NCI-H748 treated with DMSO at 0.1 percent for 48 hours (cell line): ENCODE data around the gene TMEM185B.
"Not testable (repeated sequence)": the region's sequence is repeated elsewhere in the genome, so short reads cannot be mapped to it uniquely, and the experiment has no call there.

Experiments
- DNase-seq: peaks from one replicate; lab custom pipeline; 2025; lab: John Stamatoyannopoulos, UW

Gene TMEM185B

DNA sequence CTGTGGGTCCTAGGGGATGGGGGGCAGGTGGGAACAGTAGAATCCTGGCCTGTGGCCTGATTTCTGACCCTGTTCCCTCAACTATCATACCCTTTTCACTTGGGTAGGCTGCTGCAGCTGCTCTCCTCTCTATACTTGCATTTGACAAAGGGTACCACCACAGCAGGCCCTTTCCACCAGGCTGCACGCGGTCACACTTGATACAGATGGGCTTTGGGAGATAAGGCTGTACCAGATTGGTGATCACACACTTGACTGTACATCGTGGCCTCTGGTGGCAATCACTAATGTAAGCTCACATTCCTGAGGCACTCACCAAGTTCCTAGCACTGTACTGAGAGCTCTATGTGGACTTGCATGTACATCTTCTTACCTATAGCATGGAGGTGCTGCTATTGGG, 27.9 kb upstream of the TMEM185B start:
- no peak for DNase-seq

DNA sequence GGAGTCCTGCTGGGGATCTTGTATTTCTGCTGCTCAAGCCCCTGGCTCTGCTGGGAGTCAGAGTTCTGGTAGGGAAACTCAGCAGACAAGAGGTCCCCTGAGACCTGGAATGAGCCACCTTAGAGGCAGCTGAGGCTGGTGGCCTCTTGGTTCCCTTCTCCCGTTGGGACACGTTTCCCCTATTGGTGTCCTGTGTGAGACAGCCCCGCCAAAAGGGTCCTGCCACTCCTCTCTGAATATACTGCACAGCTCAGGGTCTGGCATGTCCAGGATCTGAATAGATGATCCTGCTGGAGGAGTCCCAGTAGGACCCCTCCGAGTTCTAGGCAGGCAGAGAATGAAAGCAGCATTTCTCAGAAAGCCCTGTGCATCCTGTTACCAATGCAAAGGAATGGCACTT, 27.4 kb upstream of the TMEM185B start:
- no peak for DNase-seq

DNA sequence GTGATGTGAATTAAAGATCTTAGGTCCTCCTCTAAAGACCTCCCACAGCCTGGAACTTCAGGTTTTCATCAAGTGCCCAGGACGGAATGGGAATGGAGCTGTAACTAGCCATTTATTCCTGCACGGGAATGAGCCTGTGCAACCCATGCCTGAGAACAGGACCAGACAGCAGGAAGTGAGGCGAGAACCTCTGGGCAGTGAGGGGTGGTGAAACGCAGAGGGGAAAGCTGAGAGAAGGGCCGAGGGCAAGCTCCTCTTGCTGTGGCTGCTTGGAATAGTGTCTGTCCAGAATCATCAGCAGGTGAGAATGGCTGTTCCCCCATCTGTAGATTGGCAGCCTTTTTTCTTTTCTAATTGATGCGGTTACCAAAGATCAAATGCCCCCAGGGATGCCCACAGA, 24.7 kb upstream of the TMEM185B start:
- no peak for DNase-seq

DNA sequence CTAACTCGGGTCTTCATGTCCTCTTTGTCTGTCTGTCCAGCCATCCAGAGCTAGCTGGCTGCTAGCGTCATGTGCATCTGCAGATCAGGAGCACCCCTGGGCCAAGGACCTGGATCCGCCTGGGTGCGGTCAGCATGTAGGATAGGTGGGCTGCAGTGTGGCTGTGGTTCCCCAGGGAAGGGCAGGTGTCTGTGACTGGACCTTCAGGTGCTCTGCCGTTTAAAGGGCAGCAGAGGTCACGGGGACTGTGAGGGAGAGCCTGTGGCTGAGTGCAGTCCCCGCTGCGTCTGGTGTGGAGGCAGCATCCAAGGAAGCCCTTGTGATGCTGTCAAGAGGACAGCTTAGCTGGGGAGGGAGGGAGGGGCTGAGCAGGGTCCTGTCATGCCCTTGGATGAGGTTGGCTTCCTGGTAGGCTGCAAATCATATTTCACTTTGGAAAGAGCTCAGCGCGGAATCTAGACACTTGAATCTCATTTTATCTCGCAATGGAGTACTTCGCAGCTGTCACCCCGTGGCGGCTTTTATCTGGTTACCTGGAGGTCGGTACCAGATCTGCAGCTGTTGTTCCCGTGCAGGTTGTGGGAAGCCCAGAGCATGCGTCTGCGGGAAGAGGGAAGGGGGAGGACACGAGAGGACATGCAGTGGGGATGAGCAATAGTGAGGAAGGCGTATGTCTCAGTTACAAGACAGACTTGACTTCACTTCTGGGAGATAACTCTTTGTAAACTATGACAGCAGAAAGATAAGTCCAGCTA, 23.5 kb upstream of the TMEM185B start:
- no peak for DNase-seq

DNA sequence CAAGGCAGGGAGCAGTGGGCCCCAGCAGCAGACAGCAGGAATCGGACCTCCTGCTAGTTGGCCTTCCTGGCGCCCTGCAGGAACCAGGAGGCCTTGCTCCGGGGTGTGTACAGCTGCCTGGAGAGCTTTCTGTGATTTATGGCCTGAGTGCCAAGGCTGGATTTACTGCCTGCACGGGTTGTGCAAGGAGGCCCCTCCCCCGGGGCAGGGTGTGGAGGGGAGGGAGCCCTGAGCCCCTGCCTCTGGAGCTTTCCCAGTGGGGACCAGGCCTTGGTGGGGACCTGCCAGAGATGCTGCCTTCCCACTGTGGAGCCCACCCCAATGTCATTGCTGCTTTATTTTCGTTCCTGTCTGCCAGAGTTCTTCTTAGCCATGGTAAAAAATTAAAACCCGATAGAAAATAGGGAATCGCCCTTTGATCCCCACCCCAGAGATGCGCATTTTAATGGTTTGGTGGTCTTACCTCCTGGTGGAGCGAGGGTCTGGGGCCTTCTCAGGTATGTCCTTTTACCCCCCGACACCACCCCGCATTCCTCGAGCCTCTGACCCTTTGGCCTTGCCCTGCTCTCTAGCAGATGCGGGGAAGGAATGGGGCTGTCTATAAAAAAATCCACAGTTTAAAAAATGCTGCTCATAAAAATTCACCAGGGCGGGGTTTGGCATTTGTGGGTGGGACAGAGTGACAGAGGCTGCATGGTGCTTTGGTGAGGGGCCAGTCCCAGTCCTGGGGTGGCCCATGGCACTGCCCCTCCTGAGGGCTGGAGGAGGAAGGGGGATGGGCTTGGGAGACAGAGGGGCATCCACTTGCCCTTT, 22.5 kb upstream of the TMEM185B start:
- no peak for DNase-seq

DNA sequence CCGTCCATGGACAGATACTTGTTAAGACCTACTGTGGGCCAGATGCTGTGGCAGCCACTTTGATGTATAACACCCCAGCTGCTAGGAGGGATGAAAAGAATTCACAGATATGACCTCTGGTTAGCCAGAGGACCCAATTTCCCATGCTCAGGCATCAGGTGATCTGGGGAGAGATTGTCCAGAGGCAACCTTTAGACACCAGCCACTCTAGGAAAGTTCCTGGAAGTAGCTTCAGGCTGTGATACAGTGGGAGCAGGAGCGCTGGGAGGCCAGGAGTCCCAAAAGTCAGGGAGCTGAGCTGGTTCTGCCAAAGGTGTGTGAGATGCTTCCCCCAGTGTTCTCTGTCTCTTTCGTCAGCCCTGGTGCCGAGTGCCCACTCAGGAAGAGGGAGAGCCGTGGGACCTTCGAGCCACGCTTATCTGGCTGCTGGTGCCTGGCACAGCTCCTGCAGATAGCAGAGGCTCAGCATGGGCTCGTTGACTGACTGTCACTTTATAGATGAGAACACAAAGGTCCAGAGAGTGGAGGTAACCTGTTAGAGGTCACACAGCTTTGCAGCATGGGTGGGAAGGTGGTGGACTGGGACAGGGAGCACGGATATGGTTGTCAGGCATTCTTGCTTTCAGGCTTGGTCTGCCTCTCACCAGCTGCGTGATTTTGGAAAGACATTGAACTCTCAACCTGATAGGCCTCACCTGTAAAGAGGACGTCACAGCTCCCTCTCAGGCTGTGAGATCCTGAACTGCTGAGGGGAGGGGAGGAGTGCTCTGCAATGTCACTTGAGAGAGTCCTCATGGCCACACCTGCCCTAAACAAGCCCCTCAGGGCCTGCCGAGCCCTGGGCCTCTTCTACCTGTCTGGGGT, 21.7 kb upstream of the TMEM185B start:
- no peak for DNase-seq

DNA sequence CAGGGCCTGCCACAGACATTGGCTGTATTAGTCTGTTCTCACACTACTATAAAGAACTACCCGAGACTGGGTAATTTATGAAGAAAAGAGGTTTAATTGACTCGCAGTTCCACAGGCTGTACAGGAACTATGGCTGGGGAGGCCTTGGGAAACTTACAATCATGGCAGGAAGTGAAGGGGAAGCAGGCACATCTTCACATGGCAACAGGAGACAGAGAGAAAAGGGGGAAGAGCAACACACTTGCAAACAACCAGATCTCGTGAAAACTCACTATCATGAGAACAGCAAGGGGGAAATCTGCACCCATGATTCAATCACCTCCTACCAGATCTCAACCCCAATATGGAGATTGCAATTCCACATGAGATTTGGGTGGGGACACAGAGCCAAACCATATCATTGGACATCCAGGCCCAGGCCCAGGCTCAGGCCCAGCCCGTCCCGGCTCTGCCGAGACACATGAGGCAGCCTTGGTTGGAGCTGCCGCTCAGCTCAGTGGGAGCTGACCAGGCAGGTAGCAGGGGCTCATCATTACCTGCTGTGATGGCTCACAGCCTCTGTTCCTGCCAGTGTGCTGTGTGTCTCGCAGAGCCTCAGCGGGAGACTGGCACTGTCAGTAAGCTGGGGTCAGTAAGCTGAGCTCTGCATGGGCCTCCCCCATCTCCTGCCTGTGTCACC, 20.8 kb upstream of the TMEM185B start:
- no peak for DNase-seq

DNA sequence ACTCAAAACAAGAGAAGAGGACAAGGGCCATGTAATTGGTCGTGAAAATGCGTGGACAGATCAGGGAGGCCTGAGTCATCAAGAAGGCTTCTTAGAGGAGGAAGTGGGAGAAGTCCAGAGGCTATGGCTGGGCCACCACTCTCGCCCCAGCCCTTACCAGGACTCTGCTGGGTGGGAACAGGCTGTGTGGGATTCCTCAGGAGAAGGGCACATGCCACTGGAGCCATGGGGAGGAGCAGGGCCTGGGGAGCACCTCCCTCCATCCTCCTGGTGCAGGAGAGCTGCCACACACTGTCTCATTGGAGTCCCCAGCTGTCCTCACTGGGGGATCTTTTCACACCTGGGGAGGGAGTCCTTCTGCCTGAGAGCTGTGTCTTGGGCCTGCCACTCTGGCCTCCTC, 20.0 kb upstream of the TMEM185B start:
- DNase-seq, result no peak

DNA sequence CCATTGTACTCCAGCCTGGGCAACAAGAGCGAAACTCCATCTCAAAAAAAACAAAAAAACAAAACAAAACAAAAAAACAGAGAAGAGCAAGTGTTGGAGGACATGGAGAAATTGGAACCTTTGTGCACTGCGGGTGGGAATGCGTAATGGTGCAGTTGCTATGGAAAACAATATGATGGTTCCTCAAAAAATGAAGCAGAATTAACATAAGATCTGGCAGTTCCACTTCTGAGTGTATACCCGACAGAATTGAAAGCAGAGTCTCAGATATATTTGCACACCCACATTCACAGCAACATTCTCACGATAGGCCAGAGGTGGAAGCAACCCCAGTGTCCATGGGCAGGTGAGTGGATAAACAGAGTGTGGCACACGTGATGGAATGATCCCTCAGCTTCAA, 18.5 kb upstream of the TMEM185B start:
- DNase-seq, result no peak

DNA sequence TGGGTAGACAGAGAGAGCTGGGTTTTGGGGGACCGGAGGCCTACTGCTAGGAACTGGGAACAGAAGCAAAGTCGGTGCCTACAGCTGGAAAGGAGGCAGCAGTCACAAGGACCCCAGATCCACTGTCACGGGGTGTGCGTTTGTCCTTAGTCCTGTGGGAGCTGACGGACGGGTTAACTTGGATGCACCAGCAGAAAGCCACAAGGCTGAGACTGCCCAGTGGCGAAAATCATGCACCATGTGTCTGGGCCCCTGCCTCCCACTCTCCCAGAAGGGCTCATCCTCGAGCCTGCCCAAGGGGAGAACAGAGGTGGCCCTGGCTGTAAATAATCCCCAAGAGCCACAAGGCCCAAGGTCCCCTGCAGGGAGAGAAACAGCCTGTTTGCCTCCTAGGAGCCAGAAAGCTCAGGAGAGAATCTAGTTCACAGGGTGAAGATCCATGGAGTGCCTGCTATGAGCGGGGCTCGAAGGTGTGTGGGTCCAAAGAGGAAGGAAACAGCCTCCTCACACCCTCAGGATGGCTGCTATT, 17.8 kb upstream of the TMEM185B start:
- DNase-seq, result no peak

DNA sequence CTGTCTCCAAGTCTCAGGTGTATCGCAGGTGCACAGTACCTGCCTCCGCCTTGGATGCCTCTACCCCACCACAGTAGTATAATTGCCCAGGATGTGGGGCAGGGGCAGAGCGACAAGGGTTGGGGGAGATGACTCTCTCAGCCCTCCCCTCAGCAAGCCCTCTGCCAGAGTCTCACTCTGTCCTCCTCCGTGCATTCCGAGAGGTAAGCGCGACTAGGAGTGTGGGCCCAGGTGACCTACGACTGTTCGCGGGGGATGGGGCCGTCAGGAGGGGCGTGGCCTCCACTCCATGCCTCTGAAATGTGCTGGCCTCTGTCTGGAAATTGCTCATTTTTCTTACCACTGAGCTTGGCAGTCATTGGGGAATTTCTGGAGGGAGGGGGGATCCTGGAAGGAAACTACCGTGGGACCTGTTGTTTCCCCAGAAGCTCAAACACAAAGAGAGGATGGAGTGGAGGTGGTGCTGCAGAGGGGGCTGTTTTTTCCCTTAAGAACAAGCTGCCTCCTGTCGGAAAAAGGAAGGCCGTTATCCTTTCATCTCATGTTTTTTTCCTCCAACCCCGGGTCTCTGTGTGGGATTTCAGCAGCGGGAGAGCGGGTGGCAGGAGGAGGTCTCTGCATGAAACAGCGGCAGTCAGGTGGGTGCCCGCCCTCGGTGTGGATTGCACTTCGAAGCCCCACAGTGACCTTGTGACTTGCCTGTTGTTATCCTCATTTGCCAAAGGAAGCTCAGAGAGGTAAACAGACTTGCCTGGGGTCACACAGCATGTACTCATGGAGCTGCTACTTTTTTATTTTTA, 16.5 kb upstream of the TMEM185B start:
- DNase-seq, result no peak

DNA sequence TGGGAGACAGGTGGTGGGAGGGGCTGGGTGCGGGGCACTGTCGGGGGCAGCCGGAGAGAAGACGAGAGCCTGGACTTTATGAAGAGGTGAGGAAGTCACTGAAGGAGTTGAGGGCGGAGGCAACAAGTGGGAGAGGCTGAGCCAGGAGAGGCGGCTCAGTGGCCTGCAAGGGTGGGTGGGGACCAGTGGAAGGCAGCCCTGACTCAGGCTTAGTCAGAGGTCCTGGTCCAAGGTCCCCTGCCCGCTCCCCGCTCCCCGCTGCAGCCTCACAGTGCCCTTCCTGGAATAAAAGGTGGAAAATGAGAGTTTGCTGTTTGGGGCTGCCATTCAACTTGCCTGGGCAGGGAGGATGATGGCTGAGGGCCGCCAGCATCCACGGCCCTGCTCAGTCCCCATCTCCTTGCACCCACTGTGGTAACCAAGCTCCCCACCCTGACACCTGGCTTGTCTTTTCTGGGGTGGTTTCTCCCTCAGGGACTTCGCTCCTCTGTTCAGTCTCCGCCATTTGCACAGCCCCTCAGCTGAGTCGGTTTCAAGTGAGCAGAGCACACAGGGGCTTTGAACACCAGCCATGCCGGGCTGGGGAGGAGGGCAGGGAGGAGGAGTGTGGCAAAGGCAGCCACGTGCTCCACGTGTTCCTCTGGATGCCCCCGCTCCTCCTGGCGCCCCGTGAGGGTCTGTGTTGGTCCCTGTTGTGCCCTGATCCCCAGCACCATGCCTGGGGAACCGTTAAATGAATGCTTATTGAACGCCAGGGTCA, 15.7 kb upstream of the TMEM185B start:
- DNase-seq, result no peak

DNA sequence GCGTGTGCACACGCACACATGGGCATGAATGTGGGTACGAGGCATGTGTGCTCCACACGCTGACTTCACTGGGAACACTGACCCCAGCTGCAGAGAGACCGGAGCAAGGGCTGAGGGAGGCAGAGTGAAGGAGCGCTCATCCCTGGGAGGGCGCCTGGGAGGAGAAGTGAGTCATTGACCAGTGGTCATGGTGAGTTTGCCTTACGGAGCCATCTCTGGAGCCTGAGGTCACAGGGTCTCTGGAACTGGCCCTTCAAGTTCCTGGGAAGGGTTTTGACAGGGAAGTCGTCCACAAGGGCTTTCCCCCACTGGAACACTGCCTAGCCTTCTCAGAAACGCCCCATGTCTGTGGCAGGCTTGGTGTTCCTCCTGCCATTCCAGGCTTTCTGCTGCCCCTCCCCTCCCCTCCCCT, 14.3 kb upstream of the TMEM185B start:
- DNase-seq, result no peak

DNA sequence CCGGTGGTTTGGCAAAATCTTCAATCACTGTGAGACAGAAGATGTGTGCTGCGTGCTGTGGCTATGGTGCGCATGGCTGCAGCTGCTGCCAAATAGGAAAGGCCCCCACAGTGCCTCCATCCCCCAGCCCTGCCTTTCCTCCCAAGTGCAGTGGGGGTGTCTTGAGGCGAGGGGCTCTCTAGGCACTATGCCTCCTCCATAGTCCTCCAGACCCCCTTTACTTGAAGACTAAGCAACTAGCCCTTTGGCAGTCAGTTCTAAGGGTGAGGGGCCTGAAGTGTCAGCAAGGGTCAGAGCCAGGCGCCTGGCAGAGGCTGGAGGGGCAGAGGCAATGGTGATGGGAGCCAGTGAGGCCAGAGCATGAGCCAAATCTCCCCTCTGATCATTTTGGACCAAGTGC, 13.6 kb upstream of the TMEM185B start:
- no peak for DNase-seq

DNA sequence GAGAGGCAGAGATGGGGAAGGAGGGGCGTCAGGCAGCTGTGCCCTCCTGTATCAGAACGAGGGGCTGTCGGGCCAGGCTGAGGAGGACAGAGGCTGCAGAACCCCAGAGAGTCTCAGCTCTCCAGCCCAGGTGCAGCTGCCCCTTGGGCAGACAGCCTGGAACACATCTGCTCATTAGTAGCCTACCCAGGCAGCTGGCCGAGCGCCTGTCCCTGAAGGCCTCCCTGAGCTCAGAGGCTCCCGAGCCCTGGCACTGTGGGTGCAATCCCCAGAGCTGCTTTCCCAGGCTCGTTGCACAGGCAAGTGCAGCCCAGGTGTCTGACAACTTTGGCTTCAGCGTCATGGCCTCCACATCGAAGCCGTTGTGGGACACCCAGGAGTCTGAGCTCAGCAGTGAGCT, 13.1 kb upstream of the TMEM185B start:
- DNase-seq, result no peak

DNA sequence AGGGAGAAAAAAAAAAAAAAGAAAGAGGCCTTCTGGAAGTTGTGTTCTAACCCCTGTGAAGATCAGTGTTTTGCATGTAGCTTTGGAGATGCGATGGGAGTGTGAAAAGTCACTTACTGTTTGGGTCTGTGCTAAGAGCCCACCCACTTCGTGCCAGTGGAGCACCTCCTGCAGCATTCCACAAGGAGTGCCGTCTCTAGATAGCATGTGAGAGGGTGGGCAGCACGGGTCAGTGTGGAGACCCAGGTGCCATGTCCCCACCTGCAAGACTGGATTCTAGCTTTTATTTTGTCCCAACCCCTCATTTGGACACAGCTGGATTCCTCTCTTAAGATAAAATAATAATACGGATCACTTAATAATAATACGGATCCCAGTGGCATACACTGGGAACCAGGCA, 12.5 kb upstream of the TMEM185B start:
- no peak for DNase-seq

DNA sequence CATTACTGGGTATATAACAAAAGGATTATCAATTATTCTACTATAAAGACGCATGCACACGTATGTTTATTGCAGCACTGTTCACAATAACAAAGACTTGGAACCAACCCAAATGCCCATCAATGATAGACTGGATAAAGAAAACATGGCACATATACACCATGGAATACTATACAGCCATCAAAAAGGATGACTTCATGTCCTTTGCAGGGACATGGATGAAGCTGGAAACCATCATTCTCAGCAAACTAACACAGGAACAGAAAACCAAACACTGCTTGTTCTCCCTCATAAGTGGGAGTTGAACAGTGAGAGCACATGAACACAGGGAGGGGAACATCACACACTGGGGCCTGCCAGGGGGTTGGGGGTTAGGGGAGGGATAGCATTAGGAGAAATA, 12.0 kb upstream of the TMEM185B start:
- DNase-seq, result not testable (repeated sequence)

DNA sequence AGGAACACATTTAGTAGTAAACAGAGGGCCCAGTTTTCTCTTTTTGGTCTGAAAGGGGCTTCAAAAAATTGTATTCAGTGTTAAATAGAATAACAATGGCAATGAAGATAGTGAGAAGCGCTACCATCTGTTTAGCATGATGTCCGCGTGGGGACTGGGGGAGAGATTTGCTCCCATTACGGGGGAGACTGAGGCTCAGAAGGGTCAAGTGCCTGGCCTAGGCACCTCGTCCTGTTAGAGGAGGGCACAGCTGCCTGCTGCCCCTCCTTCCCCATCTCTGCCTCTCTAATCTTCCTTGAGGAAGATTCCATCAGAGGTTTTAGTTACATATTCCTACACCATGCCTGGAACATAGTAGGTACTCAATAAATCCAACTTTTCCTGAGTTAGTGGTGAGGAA, 10.1 kb upstream of the TMEM185B start:
- no peak for DNase-seq

DNA sequence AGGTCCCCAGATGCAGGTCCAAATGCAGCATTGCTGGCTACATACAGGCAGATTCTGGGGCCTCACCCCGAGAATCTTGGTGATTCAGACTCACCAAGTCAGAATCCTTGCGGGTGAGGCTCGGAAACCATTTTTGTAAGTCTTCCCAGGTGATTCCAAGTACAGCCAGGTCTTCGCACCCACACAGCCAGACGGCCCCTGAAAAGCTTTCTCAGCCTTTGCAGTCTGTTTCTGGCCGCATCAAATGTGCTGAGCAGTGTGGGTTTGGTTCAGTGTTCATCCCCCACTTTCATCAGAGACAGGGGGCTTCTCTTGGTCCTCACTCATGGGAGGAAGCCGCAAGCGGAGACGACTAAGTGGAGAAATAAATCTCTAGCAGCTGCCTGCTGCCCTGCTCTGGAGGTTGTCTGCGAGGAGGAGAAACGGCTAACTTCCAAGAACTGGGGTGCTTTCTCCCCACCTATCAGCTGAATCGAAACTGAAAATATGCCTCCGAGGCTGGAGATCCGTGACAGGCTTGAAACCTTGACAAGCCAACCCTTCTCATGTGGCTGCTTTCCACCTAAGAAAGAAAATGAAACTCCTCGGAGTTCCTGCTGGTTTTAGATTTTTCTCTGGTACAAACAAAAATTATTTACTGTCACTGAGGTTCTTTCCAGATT, 8.9 kb upstream of the TMEM185B start:
- DNase-seq, result no peak

DNA sequence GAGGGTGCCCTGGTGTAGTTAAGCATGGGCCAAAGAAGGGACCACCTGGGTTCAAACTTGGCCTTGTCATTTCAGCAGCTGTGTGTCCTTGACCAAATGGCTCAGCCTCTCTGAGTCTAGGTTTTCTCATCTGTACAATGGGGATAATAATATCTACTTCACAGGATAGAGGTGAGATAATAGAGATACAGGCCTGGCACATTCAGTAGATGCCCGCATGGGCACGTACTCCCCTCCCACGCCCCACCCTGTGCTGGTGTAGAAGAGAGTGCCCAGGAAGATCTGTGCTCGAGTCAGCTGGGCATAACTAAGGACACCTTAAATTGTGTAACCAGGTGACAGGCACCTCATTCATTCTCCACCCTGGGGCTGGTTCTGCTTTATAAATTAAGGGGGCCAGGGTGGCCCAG, 8.4 kb upstream of the TMEM185B start:
- no peak for DNase-seq
